HepG2 (cell line): Measurements from ENCODE around the gene BTAF1. TPM values are rescaled to one million over a fixed set of nuclear protein-coding genes. Genes with fewer than 3 reads are reported as not detected.

ENCODE experiments used
- ATAC-seq: fragments of 200-7000 bp; cut with Tn5 transposase; 3 replicates; pipeline ENCODE4 v1.9.1; 2020; ENCODE audit warnings: mild to moderate bottlenecking, moderate library complexity
- BruUV-seq: library from RNA; stranded (reverse); fragments of 400-500 nt; replicated peaks from 2 replicates; lab custom pipeline; 2021; lab: Mats Ljungman, UMichigan
- CTCF ChIA-PET: fragments of 300-600 bp; formaldehyde crosslinking; extraction: SDS; loops from one replicate; lab custom pipeline; 2021; ENCODE audit warnings: low total read pairs, inconsistent platforms, low intra/inter-chr PET ratio; lab: Yijun Ruan, JAX
- POLR2A ChIA-PET: fragments of 350-600 bp; sonication (Branson Sonifier 250); formaldehyde crosslinking; loops from one replicate; lab custom pipeline; 2020; ENCODE audit warnings: antibody characterized with exemption, inconsistent platforms; lab: Yijun Ruan, JAX
- DNase-seq: peaks from one replicate; pipeline ENCODE4 v3.0.0-alpha.2; 2015; ENCODE audit warnings: low spot score
- FAIRE-seq: peaks from 3 replicates; lab custom pipeline; 2011; peaks lifted over from hg19 to GRCh38; lab: Jason Lieb, UNC
- H2AFZ ChIP-seq: one replicate; pipeline ENCODE4 v1.6.1; 2011; ENCODE audit warnings: low read length, inconsistent platforms
- H3K27ac ChIP-seq: fragments of 300-600 bp; 3 replicates; pipeline ENCODE4 v1.8.0; 2011; ENCODE audit warnings: mixed run types, mild to moderate bottlenecking, mixed read lengths, low read length, inconsistent platforms; ENCODE audit not compliant: insufficient read depth; ENCODE audit errors: extremely low read length
- H3K27me3 ChIP-seq, 2 experiments: fragments of 200-600 bp in 1 of 2; 2 replicates in 1 of 2; 3 replicates in 1 of 2; pipeline versions ENCODE4 v1.6.0 to v1.8.0; 2011; ENCODE audit warnings: low read length in 2 of 2, mild to moderate bottlenecking in 2 of 2, moderate library complexity in 2 of 2, inconsistent platforms in 1 of 2; ENCODE audit not compliant: insufficient read depth in 2 of 2, control insufficient read depth in 1 of 2
- H3K36me3 ChIP-seq, 2 experiments: fragments of 200-600 bp in 1 of 2; replicated peaks in 1 of 2; 2 replicates in 1 of 2; 3 replicates in 1 of 2; pipeline versions ENCODE4 v1.5.1 to v1.8.0; 2011; ENCODE audit warnings: low read length in 2 of 2, inconsistent platforms in 1 of 2; ENCODE audit not compliant: insufficient read depth in 2 of 2, control insufficient read depth in 1 of 2
- H3K4me1 ChIP-seq: 2 replicates; pipeline ENCODE4 v1.5.1; 2012; ENCODE audit warnings: low read length, inconsistent platforms; ENCODE audit not compliant: insufficient read depth
- H3K4me2 ChIP-seq: 2 replicates; pipeline ENCODE4 v1.6.0; 2011; ENCODE audit warnings: low read depth, low read length, inconsistent platforms
- H3K4me3 ChIP-seq, 3 experiments: fragments of 200-600 bp in 1 of 3; sonication (generic), shearing (Covaris generic) in 1 of 3; replicated peaks in 1 of 3; 2 replicates each; pipeline ENCODE4 v1.5.1; 2011 to 2016; ENCODE audit warnings: low read length in 3 of 3, inconsistent platforms in 2 of 3, low read depth in 2 of 3, mild to moderate bottlenecking in 2 of 3, control low read depth in 1 of 3, mixed read lengths in 1 of 3; ENCODE audit not compliant: insufficient read depth in 1 of 3
- H3K79me2 ChIP-seq: one replicate; pipeline ENCODE4 v1.6.1; 2011; ENCODE audit warnings: low read length, inconsistent platforms; ENCODE audit not compliant: insufficient read depth
- H3K9ac ChIP-seq: 2 replicates; pipeline ENCODE4 v1.6.0; 2011; ENCODE audit warnings: mild to moderate bottlenecking, low read depth, low read length, inconsistent platforms; ENCODE audit not compliant: insufficient read depth
- H3K9me3 ChIP-seq: 2 replicates; pipeline ENCODE4 v1.5.1; 2012; ENCODE audit warnings: mild to moderate bottlenecking, low read length
- H4K20me1 ChIP-seq: 2 replicates; pipeline ENCODE4 v1.6.0; 2011; ENCODE audit warnings: inconsistent platforms, mild to moderate bottlenecking, low read length, moderate library complexity; ENCODE audit not compliant: insufficient read depth
- AGO1 ChIP-seq: fragments of 200-400 bp; formaldehyde crosslinking; IDR thresholded peaks from 2 replicates; pipeline ENCODE4 v1.6.1; 2017; ENCODE audit warnings: mild to moderate bottlenecking, low read depth, low read length, moderate library complexity; ENCODE audit not compliant: poor library complexity, severe bottlenecking
- BCL3 ChIP-seq: sonication (generic); formaldehyde crosslinking; IDR thresholded peaks from 2 replicates; pipeline ENCODE4 v1.5.1; 2020; ENCODE audit warnings: mild to moderate bottlenecking, missing genetic modification reagents, moderate library complexity
- ETV5 ChIP-seq: IDR thresholded peaks from 2 replicates; pipeline ENCODE4 v1.6.1; 2018; ENCODE audit warnings: missing biosample characterization, missing genetic modification reagents, inconsistent platforms, borderline replicate concordance
- HNF1B ChIP-seq: sonication (generic); formaldehyde crosslinking; IDR thresholded peaks from 2 replicates; pipeline ENCODE4 v1.5.1; 2020; ENCODE audit warnings: mild to moderate bottlenecking, moderate library complexity, missing genetic modification reagents
- IRF2 ChIP-seq: IDR thresholded peaks from 2 replicates; pipeline ENCODE4 v1.6.1; 2018; ENCODE audit warnings: missing genetic modification reagents, missing compliant biosample characterization
- KLF15 ChIP-seq: sonication (generic); formaldehyde crosslinking; IDR thresholded peaks from 2 replicates; pipeline ENCODE4 v1.8.1; 2023; ENCODE audit warnings: borderline replicate concordance, mild to moderate bottlenecking, inconsistent platforms, missing genetic modification reagents, mixed read lengths
- LCORL ChIP-seq, 2 experiments: fragments of 450-650 bp in 1 of 2; sonication (generic) in 1 of 2; formaldehyde crosslinking in 1 of 2; IDR thresholded peaks; 2 replicates each; pipeline versions ENCODE4 v1.5.0 to v1.6.1; 2017 to 2020; ENCODE audit warnings: antibody characterized with exemption in 1 of 2, missing genetic modification reagents in 1 of 2
- PHF21A ChIP-seq: sonication (generic); formaldehyde crosslinking; IDR thresholded peaks from 2 replicates; pipeline ENCODE4 v1.5.0; 2020; ENCODE audit warnings: mild to moderate bottlenecking, missing genetic modification reagents
- ZBTB14 ChIP-seq: sonication (generic); formaldehyde crosslinking; IDR thresholded peaks from 2 replicates; pipeline ENCODE4 v1.4.0; 2020; ENCODE audit warnings: missing genetic modification reagents
- ZBTB25 ChIP-seq: IDR thresholded peaks from 2 replicates; pipeline ENCODE4 v1.6.1; 2018; ENCODE audit warnings: missing genetic modification reagents
- ZNF280D ChIP-seq: sonication (generic); formaldehyde crosslinking; IDR thresholded peaks from 2 replicates; pipeline ENCODE4 v1.5.1; 2020; ENCODE audit warnings: mild to moderate bottlenecking, missing genetic modification reagents
- ZNF292 ChIP-seq: sonication (generic); formaldehyde crosslinking; IDR thresholded peaks from 2 replicates; pipeline ENCODE4 v1.8.1; 2022; ENCODE audit warnings: mild to moderate bottlenecking, low read depth, missing genetic modification reagents, borderline replicate concordance
- ZNF331 ChIP-seq: sonication (generic); formaldehyde crosslinking; IDR thresholded peaks from 2 replicates; pipeline ENCODE4 v1.4.0; 2020; ENCODE audit warnings: missing genetic modification reagents
- ZNF343 ChIP-seq: sonication (generic); formaldehyde crosslinking; IDR thresholded peaks from 2 replicates; pipeline ENCODE4 v1.4.0; 2020; ENCODE audit warnings: mild to moderate bottlenecking, missing genetic modification reagents
- ZNF530 ChIP-seq: sonication (generic); formaldehyde crosslinking; IDR thresholded peaks from 2 replicates; pipeline ENCODE4 v1.5.0; 2020; ENCODE audit warnings: low read depth, mild to moderate bottlenecking, missing genetic modification reagents
- ZNF558 ChIP-seq: sonication (generic); formaldehyde crosslinking; IDR thresholded peaks from 2 replicates; pipeline ENCODE4 v1.9.0; 2022; ENCODE audit warnings: mild to moderate bottlenecking, missing genetic modification reagents, borderline replicate concordance
- in situ Hi-C: cut with HindIII; loops from 2 replicates; pipeline ENCODE4 v1.10.0; 2017; ENCODE audit warnings: low pct_unique_long_range_greater_than_20kb; ENCODE audit not compliant: extremely low pct_ligation_motif_present
- intact Hi-C: fragments of 100-400 bp; cut with micrococcal nuclease; formaldehyde crosslinking; loops from one replicate; pipeline ENCODE4 v1.10.0; 2022; ENCODE audit not compliant: unreplicated experiment
- polyA plus RNA-seq, 8 experiments: library from polyadenylated mRNA; depleted of rRNA in 3 of 8; stranded (reverse) in 7 of 8; unstranded in 1 of 8; fragments of >200 nt; fragmentation: Illumina TruSeq in 4 of 8; extraction: Trizol in 4 of 8; gene quantifications; 2 replicates each; pipeline versions ENCODE4 v1.2.1 to v1.2.3, GENCODE V29; 2011 to 2016; ENCODE audit warnings: low read depth in 4 of 8, missing spikeins in 1 of 8, mixed read lengths in 1 of 8; ENCODE audit not compliant: insufficient read depth in 1 of 8
- total RNA-seq, 5 experiments: library from RNA; depleted of rRNA; stranded (reverse); fragments of >200 nt; fragmentation: Illumina TruSeq; extraction: Trizol; gene quantifications; 2 replicates each; pipeline ENCODE4 v1.2.3, GENCODE V29; 2016; ENCODE audit warnings: low read depth in 1 of 5

Gene BTAF1
- total and polyA plus RNA-seq, 2 of the 13 experiments (the other 11 are each of a cell fraction or from before 2014, with no cell fraction given): 38.6 to 54.1 TPM

GRCh38 chr10:92076722-92077121 is 153.2 kb downstream of the BTAF1 start:
- in situ Hi-C loops (no loop called here), intact Hi-C loops (no loop called here)
- Histone ChIP-seq H3K9me3 (no peaks in the 10 kb centered on the region), H3K4me3 (no peak overlapping the region), H2AFZ (no peak overlapping the region), H3K79me2 (no peaks in the 10 kb centered on the region), H4K20me1 (no peaks in the 10 kb centered on the region), H3K4me2 (no peak overlapping the region), H3K9ac (no peak overlapping the region), H3K27me3 (no peaks in the 10 kb centered on the region), H3K36me3 (peaks cover 3% of the 10 kb centered on the region in 2 experiments; a peak in 1 of 5 replicates), H3K27ac (no peak overlapping the region), H3K4me1 (no peaks in the 10 kb centered on the region)
- FAIRE-seq (no peak), ATAC-seq (no peak), DNase-seq (no peak)
- ChIA-PET CTCF (no interaction called here), POLR2A (no interaction called here)
- no TSS peak for BruUV-seq
- no peak for TF ChIP-seq ZNF530 (CRISPR knock-in tag)
- no peak for TF ChIP-seq ZNF343 (CRISPR knock-in tag)
- TF ChIP-seq ZNF280D (CRISPR knock-in tag): no peak
- no peak for TF ChIP-seq LCORL (IDR thresholded peaks at IDR 0.05)
- TF ChIP-seq LCORL (CRISPR knock-in tag; IDR thresholded peaks at IDR 0.05): no peak
- TF ChIP-seq ETV5: no peak
- TF ChIP-seq HNF1B (CRISPR knock-in tag): no peak
- TF ChIP-seq ZNF292 (CRISPR knock-in tag): no peak
- TF ChIP-seq IRF2 (CRISPR knock-in tag): no peak
- TF ChIP-seq PHF21A (CRISPR knock-in tag): no peak
- TF ChIP-seq AGO1: no peak
- TF ChIP-seq BCL3 (CRISPR knock-in tag): no peak
- TF ChIP-seq ZNF331 (CRISPR knock-in tag): no peak
- no peak for TF ChIP-seq ZBTB25
- TF ChIP-seq KLF15 (CRISPR knock-in tag): no peak
- TF ChIP-seq ZNF558 (CRISPR knock-in tag): no peak
- no peak for TF ChIP-seq ZBTB14 (CRISPR knock-in tag)
